Measurements from ENCODE around the gene FGD6.

- no peak for TF ChIP-seq EZH2 (IDR thresholded peaks at IDR 0.05; ENCODE audit: insufficient read depth, poor library complexity, severe bottlenecking)
- TF ChIP-seq EZH2phosphoT487 (IDR thresholded peaks at IDR 0.05; ENCODE audit: insufficient read depth, low read depth), result no peak
Observed at GRCh38 chr12:95181103-95181502, 36.2 kb downstream of the FGD6 start.
